Measurements from ENCODE around the gene LETM1.

- TF ChIP-seq CTCF (IDR thresholded peaks at IDR 0.05; ENCODE audit: extremely low read depth in 1 of 2, insufficient read depth in 1 of 2, low read depth in 1 of 2, low read length in 2 of 2) (no peak), MAX (IDR thresholded peaks at IDR 0.05; ENCODE audit: insufficient read depth, insufficient read length) (no peak), POLR2AphosphoS5 (IDR thresholded peaks at IDR 0.05; ENCODE audit: insufficient read depth, low read depth, low read length) (no peak), GATA2 (IDR thresholded peaks at IDR 0.05; ENCODE audit: insufficient read depth, insufficient read length, low read depth, low read length) (no peak), JUN (IDR thresholded peaks at IDR 0.05; ENCODE audit: borderline replicate concordance, insufficient read depth, insufficient read length, low read depth) (no peak), POLR2A (IDR thresholded peaks at IDR 0.05; ENCODE audit: low read depth, low read length) (no peak), EZH2 (IDR thresholded peaks at IDR 0.05; ENCODE audit: borderline replicate concordance, low read depth, low read length, severe bottlenecking) (no peak)
Measured at GRCh38 chr4:1831331-1831730, 24.6 kb downstream of the LETM1 start.

All from endothelial cell of umbilical vein (primary cell).